CD4-positive, alpha-beta T cell (primary cell): ENCODE results near the gene CTIF. TPM values are rescaled to one million over a fixed set of nuclear protein-coding genes. Genes with fewer than 3 reads are reported as not detected.

Experiments
- ATAC-seq: fragments of 200-7000 bp; cut with Tn5 transposase; one replicate; pipeline ENCODE4 v1.10.0; 2022; ENCODE audit warnings: mild to moderate bottlenecking; ENCODE audit not compliant: poor library complexity
- CTCF ChIA-PET: fragments of 350-600 bp; sonication (Branson Sonifier 250); formaldehyde crosslinking; loops from one replicate; lab custom pipeline; 2021; ENCODE audit warnings: antibody characterized with exemption, inconsistent platforms; lab: Charles Lee
- POLR2A ChIA-PET: fragments of 350-600 bp; sonication (Branson Sonifier 250); formaldehyde crosslinking; loops from one replicate; lab custom pipeline; 2021; ENCODE audit warnings: antibody characterized with exemption, inconsistent platforms; lab: Charles Lee
- DNase-seq, 14 experiments: peaks; one replicate each; pipeline ENCODE4 v3.0.0-alpha.2; 2013 to 2020; ENCODE audit warnings: mixed read lengths in 2 of 14
- H3K27ac ChIP-seq, 2 donors: one replicate each; pipeline versions ENCODE4 v1.5.1 to v1.7.0; 2013; ENCODE audit warnings: low read length in 2 of 2, low read depth in 1 of 2, mild to moderate bottlenecking in 1 of 2
- H3K27me3 ChIP-seq, 2 experiments: 1 replicate in 1 of 2; 2 replicates in 1 of 2; pipeline versions ENCODE4 v1.6.1 to v1.7.0; 2013; ENCODE audit warnings: low read length in 2 of 2, control low read depth in 1 of 2, mild to moderate bottlenecking in 1 of 2, moderate library complexity in 1 of 2; ENCODE audit not compliant: insufficient read depth in 2 of 2, control insufficient read depth in 1 of 2
- H3K36me3 ChIP-seq: one replicate; pipeline ENCODE4 v1.6.1; 2013; ENCODE audit warnings: low read length, control low read depth; ENCODE audit not compliant: insufficient read depth
- H3K4me1 ChIP-seq: one replicate; pipeline ENCODE4 v1.6.1; 2013; ENCODE audit warnings: low read length, control low read depth; ENCODE audit not compliant: insufficient read depth
- H3K4me3 ChIP-seq: one replicate; pipeline ENCODE4 v1.5.1; 2013; ENCODE audit warnings: mild to moderate bottlenecking, low read length, moderate library complexity
- H3K9me3 ChIP-seq, 2 experiments: 1 replicate in 1 of 2; 2 replicates in 1 of 2; pipeline versions ENCODE4 v1.6.1 to v1.7.0; 2013; ENCODE audit warnings: low read length in 2 of 2, mild to moderate bottlenecking in 2 of 2, control low read depth in 1 of 2, moderate library complexity in 1 of 2; ENCODE audit not compliant: control insufficient read depth in 1 of 2, insufficient read depth in 1 of 2
- H3K27ac Mint-ChIP-seq: one replicate; pipeline ENCODE4 v1.8.0; 2020; ENCODE audit warnings: mixed read lengths
- H3K27me3 Mint-ChIP-seq: one replicate; pipeline ENCODE4 v1.8.0; 2021; ENCODE audit warnings: mixed read lengths
- H3K36me3 Mint-ChIP-seq: one replicate; pipeline ENCODE4 v1.8.0; 2021; ENCODE audit warnings: low read depth, mixed read lengths
- H3K4me1 Mint-ChIP-seq: one replicate; pipeline ENCODE4 v1.8.0; 2021; ENCODE audit warnings: low read depth, mixed read lengths
- H3K4me3 Mint-ChIP-seq: one replicate; pipeline ENCODE4 v1.8.0; 2020; ENCODE audit warnings: mild to moderate bottlenecking, mixed read lengths
- H3K9me3 Mint-ChIP-seq: one replicate; pipeline ENCODE4 v1.8.0; 2020; ENCODE audit warnings: mixed read lengths
- intact Hi-C, 2 experiments: fragments of 100-400 bp; cut with DNase I in 1 of 2; cut with micrococcal nuclease in 1 of 2; formaldehyde crosslinking; loops; one replicate each; pipeline versions ENCODE4 v1.15.1 to v1.9.0; 2023 to 2025; cut with DNase I, micrococcal nuclease
- total RNA-seq, 174 experiments: library from RNA in 2 of 174; stranded (reverse) in 2 of 174; gene quantifications; one replicate each; pipeline ENCODE4 v1.2.3 and lab custom pipeline; 2021 to 2026
- TF ChIP-seq, protein P1 (sequence below): fragments of 200-600 bp; IDR thresholded peaks from one replicate; pipeline ENCODE4 v1.8.0; 2022; ENCODE audit warnings: antibody characterized with exemption, mild to moderate bottlenecking

CTIF gene
- total RNA-seq, 2 experiments from 2014 or later, result 1.1 to 2.9 TPM

GRCh38 chr18:48777744-48778116 lies 238.9 kb downstream of the CTIF start:
- intact Hi-C loops, result loop anchor here (1.0 to 10.0 kb wide), 11 partner anchors 100 to 640 kb away; no protein-coding TSS in a partner anchor
- ATAC-seq (no peak), DNase-seq (peak in 1 of 14 experiments; percentile 23)
- ChIA-PET CTCF (interaction anchor here (1.2 to 2.3 kb wide), 5 partner anchors 15 to 264 kb away, joined by 3 to 13 read pairs (median 3); no protein-coding TSS in a partner anchor), POLR2A (interaction anchor here (0.6 to 0.9 kb wide), 2 partner anchors 136 to 170 kb away, joined by 3 read pairs; no protein-coding TSS in a partner anchor)
- H3K27ac ChIP-seq, result no peak overlapping the region
- H3K4me1 ChIP-seq, result peaks cover 18% of the 10 kb centered on the region
- H3K27me3 ChIP-seq, result no peaks in the 10 kb centered on the region
- H3K4me3 ChIP-seq, result no peak overlapping the region
- no peaks in the 10 kb centered on the region for H3K27me3 Mint-ChIP-seq
- no peaks in the 10 kb centered on the region for H3K9me3 Mint-ChIP-seq
- no peak overlapping the region for H3K27ac Mint-ChIP-seq
- no peaks in the 10 kb centered on the region for H3K36me3 Mint-ChIP-seq
- no peaks in the 10 kb centered on the region for H3K36me3 ChIP-seq
- H3K4me3 Mint-ChIP-seq, result no peak overlapping the region
- H3K9me3 ChIP-seq, result no peaks in the 10 kb centered on the region
- H3K4me1 Mint-ChIP-seq, result peaks cover 6% of the 10 kb centered on the region
- TF ChIP-seq, protein P1, sequence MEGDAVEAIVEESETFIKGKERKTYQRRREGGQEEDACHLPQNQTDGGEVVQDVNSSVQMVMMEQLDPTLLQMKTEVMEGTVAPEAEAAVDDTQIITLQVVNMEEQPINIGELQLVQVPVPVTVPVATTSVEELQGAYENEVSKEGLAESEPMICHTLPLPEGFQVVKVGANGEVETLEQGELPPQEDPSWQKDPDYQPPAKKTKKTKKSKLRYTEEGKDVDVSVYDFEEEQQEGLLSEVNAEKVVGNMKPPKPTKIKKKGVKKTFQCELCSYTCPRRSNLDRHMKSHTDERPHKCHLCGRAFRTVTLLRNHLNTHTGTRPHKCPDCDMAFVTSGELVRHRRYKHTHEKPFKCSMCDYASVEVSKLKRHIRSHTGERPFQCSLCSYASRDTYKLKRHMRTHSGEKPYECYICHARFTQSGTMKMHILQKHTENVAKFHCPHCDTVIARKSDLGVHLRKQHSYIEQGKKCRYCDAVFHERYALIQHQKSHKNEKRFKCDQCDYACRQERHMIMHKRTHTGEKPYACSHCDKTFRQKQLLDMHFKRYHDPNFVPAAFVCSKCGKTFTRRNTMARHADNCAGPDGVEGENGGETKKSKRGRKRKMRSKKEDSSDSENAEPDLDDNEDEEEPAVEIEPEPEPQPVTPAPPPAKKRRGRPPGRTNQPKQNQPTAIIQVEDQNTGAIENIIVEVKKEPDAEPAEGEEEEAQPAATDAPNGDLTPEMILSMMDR, result no peak

DNA sequence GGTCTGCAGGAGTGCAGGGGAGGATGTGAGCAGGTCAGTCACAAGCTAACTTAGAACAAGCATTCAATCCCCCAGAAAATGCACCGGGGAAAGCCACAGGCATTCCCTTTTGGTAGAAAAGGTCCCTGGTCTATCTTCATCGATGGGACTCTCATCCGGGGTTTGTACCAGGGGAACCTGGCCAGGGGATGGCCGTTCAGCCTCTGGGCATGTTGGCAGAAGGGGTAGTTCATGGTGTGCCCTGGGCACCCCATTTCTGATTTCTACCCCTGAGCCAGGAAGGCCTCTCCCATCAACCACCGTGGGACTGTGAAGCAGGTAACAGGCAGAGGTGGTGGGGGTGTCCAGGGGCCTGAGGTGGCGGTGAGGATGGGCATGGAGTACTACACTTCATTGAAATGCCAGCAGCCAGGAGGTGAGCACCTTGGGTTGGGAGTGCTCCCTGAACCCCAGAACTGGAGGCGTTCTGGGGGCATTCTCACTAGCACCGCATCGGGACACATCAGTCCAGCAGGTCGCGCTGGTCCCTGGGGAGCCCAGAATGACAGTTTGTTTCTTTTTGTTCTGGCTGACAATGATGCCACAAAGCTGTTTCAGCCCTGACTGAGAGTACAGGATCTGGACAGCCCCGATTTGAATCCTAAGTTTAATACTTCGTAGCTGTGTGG lies 239.6 kb downstream of the CTIF start:
- no peak overlapping the region for H3K4me3 Mint-ChIP-seq
- no peak overlapping the region for H3K27ac Mint-ChIP-seq
- intact Hi-C loops, result loop anchor here (1.0 to 10.0 kb wide), 8 partner anchors 101 to 639 kb away; no protein-coding TSS in a partner anchor
- no peak overlapping the region for H3K27ac ChIP-seq
- ChIA-PET CTCF (interaction anchor here (1.2 to 2.3 kb wide), 4 partner anchors 14 to 263 kb away, joined by 3 to 7 read pairs (median 3); no protein-coding TSS in a partner anchor), POLR2A (no interaction called here)
- no peaks in the 10 kb centered on the region for H3K9me3 Mint-ChIP-seq
- no peak overlapping the region for H3K4me3 ChIP-seq
- H3K4me1 Mint-ChIP-seq, result peaks cover 6% of the 10 kb centered on the region
- no peaks in the 10 kb centered on the region for H3K27me3 Mint-ChIP-seq
- no peaks in the 10 kb centered on the region for H3K27me3 ChIP-seq
- H3K36me3 Mint-ChIP-seq, result no peaks in the 10 kb centered on the region
- TF ChIP-seq, protein P1, result no peak
- no peaks in the 10 kb centered on the region for H3K9me3 ChIP-seq
- no peaks in the 10 kb centered on the region for H3K36me3 ChIP-seq
- peaks cover 18% of the 10 kb centered on the region for H3K4me1 ChIP-seq
- ATAC-seq, result no peak
- DNase-seq, result no peak

- H3K27ac ChIP-seq, result no peak overlapping the region
- H3K4me1 Mint-ChIP-seq, result peaks cover 13% of the 10 kb centered on the region
- ATAC-seq, result no peak
- H3K36me3 Mint-ChIP-seq, result no peaks in the 10 kb centered on the region
- H3K36me3 ChIP-seq, result no peaks in the 10 kb centered on the region
- no peaks in the 10 kb centered on the region for H3K27me3 ChIP-seq
- ChIA-PET POLR2A (no interaction called here), CTCF (no interaction called here)
- no peak overlapping the region for H3K4me3 ChIP-seq
- H3K27me3 Mint-ChIP-seq, result no peaks in the 10 kb centered on the region
- H3K9me3 ChIP-seq, result no peaks in the 10 kb centered on the region
- no peaks in the 10 kb centered on the region for H3K9me3 Mint-ChIP-seq
- peaks cover 23% of the 10 kb centered on the region for H3K4me1 ChIP-seq
- intact Hi-C loops, result loop anchor here (5.0 to 10.0 kb wide), 7 partner anchors 102 to 638 kb away; no protein-coding TSS in a partner anchor
- TF ChIP-seq, protein P1, result no peak
- DNase-seq, result no peak
- no peak overlapping the region for H3K4me3 Mint-ChIP-seq
- no peak overlapping the region for H3K27ac Mint-ChIP-seq
Observed at GRCh38 chr18:48779462-48779861, 240.6 kb downstream of the CTIF start.
